ENCODE measurements around the gene EPB41L2. TPM values are rescaled to one million over a fixed set of nuclear protein-coding genes. Genes with fewer than 3 reads are reported as not detected.
"Not testable (repeated sequence)": the region's sequence is repeated elsewhere in the genome, so short reads cannot be mapped to it uniquely, and the experiment has no call there.

The EPB41L2 gene
- total RNA-seq, 1 experiment from 2014 or later = 91.7 TPM

- Histone ChIP-seq H3K4me3 (ENCODE audit: low read depth, low read length) (no peak overlapping the region), H3K4me1 (peaks cover 13% of the 10 kb centered on the region; the same call in 1 of the 2 replicates), H3K9me3 (no peaks in the 10 kb centered on the region), H3K36me3 (ENCODE audit: control insufficient read depth, insufficient read depth, low read length) (no peaks in the 10 kb centered on the region), H3K27me3 (replicated peaks; ENCODE audit: control insufficient read depth, insufficient read depth, low read length) (no peaks in the 10 kb centered on the region)
- ChIA-PET CTCF (no interaction called here), POLR2A (no interaction called here)
- DNase-seq = no peak
- Mint-ChIP-seq H3K36me3 (ENCODE audit: insufficient read depth, unreplicated experiment) (no peaks in the 10 kb centered on the region), H3K9me3 (ENCODE audit: unreplicated experiment) (no peaks in the 10 kb centered on the region), H3K4me3 (ENCODE audit: unreplicated experiment) (no peak overlapping the region), H3K27ac (ENCODE audit: unreplicated experiment) (no peak overlapping the region), H3K4me1 (ENCODE audit: low read depth, unreplicated experiment) (peaks cover 36% of the 10 kb centered on the region), H3K27me3 (ENCODE audit: insufficient read depth, unreplicated experiment) (no peaks in the 10 kb centered on the region)
- no TSS peak for BruUV-seq (replicated peaks)
- TF ChIP-seq CTCF (IDR thresholded peaks at IDR 0.05; ENCODE audit: insufficient read depth in 1 of 2, low read depth in 1 of 2, low read length in 1 of 2, severe bottlenecking in 1 of 2, unreplicated experiment in 1 of 2) = no peak
- intact Hi-C loops (cut with micrococcal nuclease; ENCODE audit: unreplicated experiment) = no loop called here
Observed at GRCh38 chr6:130945401-130945919, 117.6 kb downstream of the EPB41L2 start.

- no peak overlapping the region for H3K4me3 Mint-ChIP-seq (ENCODE audit: unreplicated experiment)
- Histone ChIP-seq H3K4me1 (peaks cover 13% of the 10 kb centered on the region; the same call in 1 of the 2 replicates), H3K4me3 (ENCODE audit: low read depth, low read length) (no peak overlapping the region), H3K9me3 (no peaks in the 10 kb centered on the region), H3K27me3 (replicated peaks; ENCODE audit: control insufficient read depth, insufficient read depth, low read length) (no peaks in the 10 kb centered on the region), H3K36me3 (ENCODE audit: control insufficient read depth, insufficient read depth, low read length) (no peaks in the 10 kb centered on the region)
- peaks cover 36% of the 10 kb centered on the region for H3K4me1 Mint-ChIP-seq (ENCODE audit: low read depth, unreplicated experiment)
- no peak for TF ChIP-seq CTCF (IDR thresholded peaks at IDR 0.05; ENCODE audit: insufficient read depth in 1 of 2, low read depth in 1 of 2, low read length in 1 of 2, severe bottlenecking in 1 of 2, unreplicated experiment in 1 of 2)
- no peak overlapping the region for H3K27ac Mint-ChIP-seq (ENCODE audit: unreplicated experiment)
- ChIA-PET CTCF (no interaction called here), POLR2A (no interaction called here)
- H3K27me3 Mint-ChIP-seq (ENCODE audit: insufficient read depth, unreplicated experiment) = no peaks in the 10 kb centered on the region
- DNase-seq = no peak
- intact Hi-C loops (cut with micrococcal nuclease; ENCODE audit: unreplicated experiment) = no loop called here
- no TSS peak for BruUV-seq (replicated peaks)
- H3K36me3 Mint-ChIP-seq (ENCODE audit: insufficient read depth, unreplicated experiment) = no peaks in the 10 kb centered on the region
- no peaks in the 10 kb centered on the region for H3K9me3 Mint-ChIP-seq (ENCODE audit: unreplicated experiment)
Observed at GRCh38 chr6:130944486-130944885, 118.6 kb downstream of the EPB41L2 start.

DNA sequence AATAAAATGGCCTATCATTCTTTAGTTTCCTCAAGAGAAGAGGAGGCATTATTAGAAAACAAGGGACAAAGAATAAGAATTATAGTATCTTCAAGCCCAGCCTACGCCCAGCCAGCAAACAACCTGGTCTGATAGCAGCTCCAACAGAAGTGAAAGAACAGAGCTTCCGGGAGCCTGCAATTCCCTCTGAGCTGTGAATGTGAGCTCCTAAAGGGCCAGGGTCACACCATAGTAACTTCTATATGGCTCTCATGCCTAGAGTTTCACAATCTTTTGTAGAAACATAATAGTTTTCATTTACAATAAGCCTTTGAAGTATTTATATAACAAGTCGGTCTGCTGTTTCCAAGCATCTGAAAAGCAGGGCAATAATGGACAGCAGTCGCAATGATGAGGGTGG is 119.3 kb downstream of the EPB41L2 start:
- Histone ChIP-seq H3K27me3 (replicated peaks; ENCODE audit: control insufficient read depth, insufficient read depth, low read length) (no peaks in the 10 kb centered on the region), H3K4me3 (ENCODE audit: low read depth, low read length) (no peak overlapping the region), H3K9me3 (no peaks in the 10 kb centered on the region), H3K4me1 (peaks cover 13% of the 10 kb centered on the region), H3K36me3 (ENCODE audit: control insufficient read depth, insufficient read depth, low read length) (no peaks in the 10 kb centered on the region)
- CTCF ChIA-PET = no interaction called here
- no peak overlapping the region for H3K27ac Mint-ChIP-seq (ENCODE audit: unreplicated experiment)
- intact Hi-C loops (cut with micrococcal nuclease; ENCODE audit: unreplicated experiment) = no loop called here
- no peak for TF ChIP-seq CTCF (IDR thresholded peaks at IDR 0.05; ENCODE audit: insufficient read depth in 1 of 2, low read depth in 1 of 2, low read length in 1 of 2, severe bottlenecking in 1 of 2, unreplicated experiment in 1 of 2)
- POLR2A ChIA-PET = no interaction called here
- no TSS peak for BruUV-seq (replicated peaks)
- no peaks in the 10 kb centered on the region for H3K9me3 Mint-ChIP-seq (ENCODE audit: unreplicated experiment)
- H3K27me3 Mint-ChIP-seq (ENCODE audit: insufficient read depth, unreplicated experiment) = no peaks in the 10 kb centered on the region
- no peaks in the 10 kb centered on the region for H3K36me3 Mint-ChIP-seq (ENCODE audit: insufficient read depth, unreplicated experiment)
- peaks cover 36% of the 10 kb centered on the region for H3K4me1 Mint-ChIP-seq (ENCODE audit: low read depth, unreplicated experiment)
- no peak overlapping the region for H3K4me3 Mint-ChIP-seq (ENCODE audit: unreplicated experiment)
- DNase-seq = no peak

GRCh38 chr6:130942752-130943151 is 120.3 kb downstream of the EPB41L2 start:
- POLR2A ChIA-PET; CTCF ChIA-PET; intact Hi-C loops (cut with micrococcal nuclease; ENCODE audit: unreplicated experiment); H3K36me3 Mint-ChIP-seq (ENCODE audit: insufficient read depth, unreplicated experiment); H3K27me3 ChIP-seq (replicated peaks; ENCODE audit: control insufficient read depth, insufficient read depth, low read length); H3K27me3 Mint-ChIP-seq (ENCODE audit: insufficient read depth, unreplicated experiment); H3K9me3 Mint-ChIP-seq (ENCODE audit: unreplicated experiment); H3K4me3 Mint-ChIP-seq (ENCODE audit: unreplicated experiment); BruUV-seq (replicated peaks); H3K9me3 ChIP-seq; DNase-seq; H3K27ac Mint-ChIP-seq (ENCODE audit: unreplicated experiment); H3K4me3 ChIP-seq (ENCODE audit: low read depth, low read length); H3K36me3 ChIP-seq (ENCODE audit: control insufficient read depth, insufficient read depth, low read length): not testable (repeated sequence)
- peaks cover 14% of the 10 kb centered on the region for H3K4me1 ChIP-seq
- H3K4me1 Mint-ChIP-seq (ENCODE audit: low read depth, unreplicated experiment) = peaks cover 35% of the 10 kb centered on the region

Measured in Caco-2 (cell line).